Type B pancreatic cell (in vitro differentiated cells): Measurements from ENCODE around the gene ARHGAP32. TPM values are rescaled to one million over a fixed set of nuclear protein-coding genes. Genes with fewer than 3 reads are reported as not detected.

Source experiments
- DNase-seq: peaks from one replicate; pipeline ENCODE4 v3.0.0; 2021; ENCODE audit warnings: mixed read lengths; ENCODE audit not compliant: unreplicated experiment; ENCODE audit errors: extremely low spot score
- H3K27ac Mint-ChIP-seq: 2 replicates; pipeline ENCODE4 v1.8.0; 2021; ENCODE audit warnings: mild to moderate bottlenecking, mixed read lengths
- H3K27me3 Mint-ChIP-seq: 2 replicates; pipeline ENCODE4 v1.8.0; 2021; ENCODE audit warnings: mixed read lengths
- H3K36me3 Mint-ChIP-seq: 2 replicates; pipeline ENCODE4 v1.8.0; 2021; ENCODE audit warnings: mixed read lengths
- H3K4me1 Mint-ChIP-seq: one replicate; pipeline ENCODE4 v1.8.0; 2021; ENCODE audit warnings: mixed read lengths; ENCODE audit not compliant: unreplicated experiment
- H3K4me3 Mint-ChIP-seq: 2 replicates; pipeline ENCODE4 v1.8.0; 2021; ENCODE audit warnings: mild to moderate bottlenecking, mixed read lengths
- H3K9me3 Mint-ChIP-seq: 2 replicates; pipeline ENCODE4 v1.8.0; 2021; ENCODE audit warnings: mixed read lengths
- CTCF ChIP-seq: fragments of 200-600 bp; sonication (generic); conservative IDR thresholded peaks from 2 replicates; pipeline ENCODE4 v1.5.0; 2021; ENCODE audit warnings: antibody characterized with exemption, mild to moderate bottlenecking
- total RNA-seq: library from RNA; stranded (reverse); gene quantifications from 2 replicates; pipeline ENCODE4 v1.2.1, GENCODE V29; 2021; ENCODE audit warnings: low replicate concordance

Gene ARHGAP32
- total RNA-seq, 1 donor from 2014 or later = 41.6 TPM

DNA sequence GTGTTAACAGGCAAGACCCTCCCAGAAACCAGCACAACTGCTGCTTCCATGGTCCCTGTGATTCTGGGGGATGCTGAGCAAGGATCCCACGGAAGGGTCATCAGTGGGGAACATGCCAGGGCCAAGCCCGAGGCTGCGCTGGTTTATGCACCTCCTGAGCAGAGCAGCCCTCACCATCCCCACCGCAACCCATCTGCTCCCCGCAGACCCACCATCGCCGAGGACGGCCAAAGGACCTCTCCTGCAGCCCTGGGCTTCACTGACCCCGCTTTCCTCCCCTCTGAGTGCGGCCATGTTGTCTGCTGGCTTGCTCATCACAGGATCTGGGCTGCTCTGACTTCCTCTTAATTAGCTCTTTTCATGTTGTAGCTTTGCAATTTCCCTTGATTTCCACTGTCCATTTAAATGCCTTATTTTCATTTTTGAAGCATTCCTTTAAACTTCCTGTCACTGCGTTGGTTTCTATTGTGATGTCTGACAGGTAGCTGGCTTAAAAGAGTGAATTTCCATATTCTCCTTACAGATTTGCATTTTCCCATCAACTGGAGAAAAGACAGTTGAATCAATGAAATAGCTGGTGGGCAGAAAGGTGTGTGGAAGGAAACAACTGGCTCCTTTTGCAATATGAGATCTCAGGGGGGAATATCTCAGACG, 264.3 kb downstream of the ARHGAP32 start:
- H3K27me3 Mint-ChIP-seq = peaks cover 44% of the 10 kb centered on the region
- no peak for TF ChIP-seq CTCF

DNA sequence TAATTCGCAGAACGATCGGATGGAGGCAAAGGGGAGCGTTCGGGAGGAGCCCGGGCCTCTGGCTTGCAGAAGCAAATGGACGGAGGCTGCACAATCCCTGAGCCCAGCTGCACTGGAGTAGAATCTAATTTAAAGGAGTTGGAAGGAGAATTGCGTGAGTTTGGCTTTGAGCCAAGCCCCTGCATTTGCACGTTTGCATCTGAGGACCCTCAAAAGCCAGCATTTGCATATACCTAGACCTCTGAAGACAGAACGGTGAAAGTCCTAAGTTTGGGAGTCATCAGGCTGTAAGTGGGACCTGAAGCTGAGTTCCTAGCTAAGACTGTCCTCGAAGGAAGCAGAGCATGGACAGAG, 265.0 kb downstream of the ARHGAP32 start:
- Mint-ChIP-seq H3K36me3 (no peaks in the 10 kb centered on the region), H3K4me1 (peaks cover 23% of the 10 kb centered on the region), H3K27ac (no peak overlapping the region), H3K27me3 (peaks cover 41% of the 10 kb centered on the region), H3K4me3 (no peak overlapping the region), H3K9me3 (no peaks in the 10 kb centered on the region)
- no peak for TF ChIP-seq CTCF
- no peak for DNase-seq

More for the DNA sequence above, 264.3 kb downstream of the ARHGAP32 start:
- no peaks in the 10 kb centered on the region for H3K9me3 Mint-ChIP-seq
- DNase-seq = no peak
- H3K27ac Mint-ChIP-seq = no peak overlapping the region
- H3K4me3 Mint-ChIP-seq = no peak overlapping the region
- no peaks in the 10 kb centered on the region for H3K36me3 Mint-ChIP-seq
- H3K4me1 Mint-ChIP-seq = peaks cover 26% of the 10 kb centered on the region

GRCh38 chr11:128926437-128927107, 265.6 kb downstream of the ARHGAP32 start:
- DNase-seq = no peak
- H3K36me3 Mint-ChIP-seq = no peaks in the 10 kb centered on the region
- no peak overlapping the region for H3K27ac Mint-ChIP-seq
- TF ChIP-seq CTCF = no peak
- peaks cover 38% of the 10 kb centered on the region for H3K27me3 Mint-ChIP-seq
- H3K9me3 Mint-ChIP-seq = no peaks in the 10 kb centered on the region
- H3K4me3 Mint-ChIP-seq = no peak overlapping the region
- H3K4me1 Mint-ChIP-seq = peaks cover 18% of the 10 kb centered on the region

DNA sequence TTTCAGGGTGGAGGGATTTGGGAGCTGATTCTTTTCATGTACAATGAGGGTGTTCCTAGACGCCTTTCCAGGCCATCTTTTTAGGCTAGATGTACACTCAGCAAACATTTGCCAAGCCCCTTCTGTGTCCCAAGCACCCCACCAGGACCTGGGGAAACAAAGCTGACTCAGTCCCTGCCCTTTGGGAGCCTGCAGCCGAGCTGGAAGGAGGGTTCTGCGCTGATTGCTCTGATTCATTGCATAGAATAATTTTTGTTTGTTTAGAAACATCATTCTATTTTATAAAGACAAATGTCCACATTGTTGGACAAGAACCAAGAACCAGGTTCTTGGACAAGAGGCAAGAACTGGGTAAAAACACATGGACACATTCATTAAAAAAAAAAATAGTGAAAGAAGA, 266.1 kb downstream of the ARHGAP32 start:
- H3K36me3 Mint-ChIP-seq = no peaks in the 10 kb centered on the region
- H3K9me3 Mint-ChIP-seq = no peaks in the 10 kb centered on the region
- H3K4me3 Mint-ChIP-seq = no peak overlapping the region
- H3K27ac Mint-ChIP-seq = no peak overlapping the region
- peaks cover 17% of the 10 kb centered on the region for H3K4me1 Mint-ChIP-seq
- TF ChIP-seq CTCF = no peak
- DNase-seq = no peak
- H3K27me3 Mint-ChIP-seq = peaks cover 40% of the 10 kb centered on the region

DNA sequence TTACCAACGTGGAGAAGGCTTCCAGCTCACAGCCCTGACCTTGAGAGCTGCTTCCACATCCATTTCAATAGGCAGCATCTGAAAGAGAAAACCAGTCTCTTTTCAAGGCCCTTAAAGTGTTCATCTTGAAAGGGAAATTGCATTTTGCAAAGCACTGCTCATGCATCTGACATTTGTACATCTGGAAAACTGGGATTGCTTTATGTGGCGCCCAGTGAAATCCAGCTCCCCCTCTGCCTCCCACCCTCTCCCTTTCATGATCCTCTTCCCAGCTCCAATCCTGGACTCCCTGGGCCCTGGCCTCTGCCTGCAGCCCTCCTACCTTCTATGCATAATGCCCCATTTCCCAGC, 266.9 kb downstream of the ARHGAP32 start:
- Mint-ChIP-seq H3K36me3 (no peaks in the 10 kb centered on the region), H3K4me1 (peaks cover 16% of the 10 kb centered on the region), H3K27me3 (peaks cover 44% of the 10 kb centered on the region), H3K27ac (no peak overlapping the region), H3K9me3 (no peaks in the 10 kb centered on the region), H3K4me3 (no peak overlapping the region)
- DNase-seq = no peak
- no peak for TF ChIP-seq CTCF
